ENCODE results near the gene CENPE.

CENPE gene

DNA sequence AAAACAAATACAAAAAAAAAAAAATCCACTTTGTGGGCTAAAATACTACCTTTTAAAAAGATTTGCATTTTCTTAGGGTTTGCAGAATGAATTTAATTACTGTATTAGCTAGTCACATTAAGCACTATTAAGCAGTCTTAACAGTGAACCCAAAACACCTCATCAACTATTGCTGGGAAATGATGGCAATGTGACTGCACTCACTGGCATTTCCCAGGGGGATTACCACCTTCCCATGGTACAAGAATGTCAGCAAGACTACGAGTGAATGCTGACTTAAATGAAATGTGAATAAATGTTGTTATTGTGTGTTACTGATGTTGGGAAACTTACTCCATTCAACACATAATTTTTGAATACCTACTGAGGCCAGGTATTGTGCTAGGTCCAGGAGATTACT is 111.6 kb downstream of the CENPE start:
- in situ Hi-C loops (cut with HindIII; ENCODE audit: low sequenced_read_pairs) = no loop called here
- no peak for DNase-seq (ENCODE audit: low read depth, low spot score)

GRCh38 chr4:103085555-103086196 is 112.5 kb downstream of the CENPE start:
- H3K4me3 ChIP-seq (ENCODE audit: low read depth, low read length) = no peak overlapping the region
- DNase-seq (ENCODE audit: low read depth, low spot score) = no peak
- no peak for TF ChIP-seq CTCF (IDR thresholded peaks at IDR 0.05; ENCODE audit: low read depth, low read length)
- in situ Hi-C loops (cut with HindIII; ENCODE audit: low sequenced_read_pairs) = no loop called here

More for the DNA sequence above, 111.6 kb downstream of the CENPE start:
- H3K4me3 ChIP-seq (ENCODE audit: low read depth, low read length) = no peak overlapping the region
- TF ChIP-seq CTCF (IDR thresholded peaks at IDR 0.05; ENCODE audit: low read depth, low read length) = no peak

GRCh38 chr4:103079621-103080020 is 118.5 kb downstream of the CENPE start:
- TF ChIP-seq CTCF (IDR thresholded peaks at IDR 0.05; ENCODE audit: low read depth, low read length) = no peak
- in situ Hi-C loops (cut with HindIII; ENCODE audit: low sequenced_read_pairs) = no loop called here

GRCh38 chr4:103076747-103077347 is 121.3 kb downstream of the CENPE start, which contains the start of gene SLC9B2:
TSS of gene SLC9B2 (minus strand) at chr4:103076761. CDS start at chr4:103067550, 9,211 bp downstream.
- no peak for TF ChIP-seq CTCF (IDR thresholded peaks at IDR 0.05; ENCODE audit: low read depth, low read length)
- in situ Hi-C loops (cut with HindIII; ENCODE audit: low sequenced_read_pairs) = no loop called here
- peak within 1 kb of the TSS; percentile 62 for H3K4me3 ChIP-seq (ENCODE audit: low read depth, low read length)
- no peak for DNase-seq (ENCODE audit: low read depth, low spot score)

More at GRCh38 chr4:103079621-103080020, 118.5 kb downstream of the CENPE start:
- H3K4me3 ChIP-seq (ENCODE audit: low read depth, low read length) = no peak overlapping the region
- no peak for DNase-seq (ENCODE audit: low read depth, low spot score)

DNA sequence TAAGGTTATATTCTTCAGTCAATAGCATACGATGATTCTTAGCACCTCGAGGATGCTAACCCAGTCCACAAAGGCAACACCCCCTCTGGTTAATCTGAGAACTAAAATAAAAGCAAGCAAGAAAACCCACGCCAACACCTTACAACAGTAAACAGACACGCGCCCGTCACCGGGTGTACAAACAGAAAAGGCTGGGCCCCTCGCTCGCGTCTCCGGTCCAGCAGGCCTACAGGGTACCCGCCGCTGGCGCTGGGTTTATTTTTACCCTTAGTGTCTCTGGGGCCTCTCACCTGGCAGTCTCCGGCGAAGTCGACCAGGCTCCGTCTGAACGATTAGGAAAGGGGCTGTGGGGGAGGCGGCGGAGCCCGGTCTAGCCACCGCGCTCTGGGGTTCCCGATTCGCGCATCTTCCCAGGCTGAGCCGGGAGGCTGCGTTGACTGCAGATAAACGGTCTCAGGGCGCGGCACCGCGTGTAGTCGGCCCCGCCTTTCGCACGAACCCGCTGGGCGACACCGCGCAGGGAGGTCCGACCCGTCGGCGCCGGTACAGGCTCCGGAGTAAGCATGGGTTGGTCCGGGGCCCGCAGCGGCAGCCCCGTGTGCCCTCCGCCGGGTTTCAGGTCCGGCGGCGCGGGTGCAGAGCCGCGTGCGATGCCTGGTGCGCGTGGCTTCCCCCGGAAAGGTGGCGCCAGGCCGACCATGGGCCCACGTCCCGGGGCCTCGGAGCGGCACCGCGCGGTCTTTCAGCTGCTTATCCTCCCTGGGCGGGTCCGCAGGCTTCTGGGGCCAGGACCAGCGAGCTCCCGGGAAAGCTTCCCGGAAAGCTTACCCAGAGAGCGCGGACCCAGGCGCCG is 122.0 kb downstream of the CENPE start:
- peak; percentile 10 for TF ChIP-seq CTCF (IDR thresholded peaks at IDR 0.05; ENCODE audit: low read depth, low read length)
- peak overlapping the region; percentile 62 for H3K4me3 ChIP-seq (ENCODE audit: low read depth, low read length)
- DNase-seq (ENCODE audit: low read depth, low spot score) = peak; percentile 72
- in situ Hi-C loops (cut with HindIII; ENCODE audit: low sequenced_read_pairs) = no loop called here

DNA sequence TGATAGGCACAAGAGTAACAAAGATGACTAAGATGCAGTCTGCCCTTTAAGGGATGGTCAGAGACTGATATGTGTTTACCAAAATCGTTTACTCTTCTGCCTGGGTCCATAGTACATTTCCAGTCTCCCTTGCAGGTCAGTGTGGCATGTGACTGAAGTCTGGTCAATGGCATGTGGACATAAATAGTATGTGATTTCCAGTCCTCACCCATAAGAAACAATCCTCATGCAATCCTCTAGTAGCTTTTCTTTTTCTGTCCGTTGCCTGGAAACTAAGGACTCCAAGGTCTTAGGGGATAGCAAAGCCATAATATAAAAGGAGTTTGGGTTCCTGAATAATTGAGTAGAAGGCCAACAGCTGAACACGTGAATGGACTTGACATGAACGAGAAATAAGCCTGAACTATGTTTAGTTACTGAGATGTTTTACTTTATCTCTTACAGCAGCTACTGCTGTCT is 122.7 kb downstream of the CENPE start:
- DNase-seq (ENCODE audit: low read depth, low spot score) = peak; percentile 62
- no peak for TF ChIP-seq CTCF (IDR thresholded peaks at IDR 0.05; ENCODE audit: low read depth, low read length)
- in situ Hi-C loops (cut with HindIII; ENCODE audit: low sequenced_read_pairs) = no loop called here
- H3K4me3 ChIP-seq (ENCODE audit: low read depth, low read length) = peak overlapping the region; percentile 62

All from astrocyte of the spinal cord (primary cell).